Fibroblast of skin of back (primary cell): Measurements from ENCODE around the gene HDGFL3. TPM values are rescaled to one million over a fixed set of nuclear protein-coding genes. Genes with fewer than 3 reads are reported as not detected.
"Not testable (repeated sequence)": the region's sequence is repeated elsewhere in the genome, so short reads cannot be mapped to it uniquely, and the experiment has no call there.

Source experiments
- DNase-seq: peaks from one replicate; pipeline ENCODE4 v3.0.0-alpha.2; 2013
- polyA plus RNA-seq, 2 experiments: library from polyadenylated mRNA; unstranded; fragments of 120-200 nt; gene quantifications; one replicate each; pipeline ENCODE4 v1.2.1, GENCODE V29; 2013; ENCODE audit not compliant: insufficient read length in 2 of 2

The HDGFL3 gene
- 67.0 TPM for polyA plus RNA-seq (2013, experiment 1 of 2; ENCODE audit: insufficient read length)
- 57.7 TPM for polyA plus RNA-seq (2013, experiment 2 of 2; ENCODE audit: insufficient read length)

GRCh38 chr15:83207660-83208366, at the start of gene HDGFL3:
Gene HDGFL3 (minus strand): TSS chr15:83207823. CDS start chr15:83207414, 409 bp downstream.
- peak; percentile 75 for DNase-seq

- peak; percentile 18 for DNase-seq
Observed at GRCh38 chr15:83250781-83251180, 43.2 kb upstream of the HDGFL3 start.

- DNase-seq: no peak
Observed at GRCh38 chr15:83249030-83249343, 41.4 kb upstream of the HDGFL3 start.

- peak; percentile 71 for DNase-seq
Observed at GRCh38 chr15:83248151-83249029, 40.8 kb upstream of the HDGFL3 start.

GRCh38 chr15:83243634-83244033, 36.0 kb upstream of the HDGFL3 start:
- DNase-seq: no peak

- DNase-seq: no peak
Observed at GRCh38 chr15:83230242-83230641, 22.6 kb upstream of the HDGFL3 start.

GRCh38 chr15:83225449-83225848, 17.8 kb upstream of the HDGFL3 start:
- DNase-seq: no peak

- not testable (repeated sequence) for DNase-seq
Observed at GRCh38 chr15:83221781-83222180, 14.2 kb upstream of the HDGFL3 start.

GRCh38 chr15:83219026-83219425, 11.4 kb upstream of the HDGFL3 start:
- DNase-seq: no peak

GRCh38 chr15:83215306-83215705, 7.7 kb upstream of the HDGFL3 start:
- DNase-seq: no peak

- peak; percentile 27 for DNase-seq
Observed at GRCh38 chr15:83210619-83211018, 3.0 kb upstream of the HDGFL3 start.

- no peak for DNase-seq
Observed at GRCh38 chr15:83209333-83209732, 1.7 kb upstream of the HDGFL3 start.

GRCh38 chr15:83208367-83208661, 691 bp upstream of the HDGFL3 start:
- DNase-seq: no peak

GRCh38 chr15:83207009-83207659, 489 bp downstream of the HDGFL3 start:
- peak; percentile 46 for DNase-seq

- peak; percentile 10 for DNase-seq
Observed at GRCh38 chr15:83206526-83207008, 1.1 kb downstream of the HDGFL3 start.

- DNase-seq: peak; percentile 81
Observed at GRCh38 chr15:83205725-83206324, 1.8 kb downstream of the HDGFL3 start.

- no peak for DNase-seq
Observed at GRCh38 chr15:83204697-83205096, 2.9 kb downstream of the HDGFL3 start.

- no peak for DNase-seq
Observed at GRCh38 chr15:83203543-83203942, 4.1 kb downstream of the HDGFL3 start.

GRCh38 chr15:83200589-83200988, 7.0 kb downstream of the HDGFL3 start:
- DNase-seq: peak; percentile 52

- peak; percentile 89 for DNase-seq
Observed at GRCh38 chr15:83200162-83200561, 7.5 kb downstream of the HDGFL3 start.

GRCh38 chr15:83199288-83199687, 8.3 kb downstream of the HDGFL3 start:
- DNase-seq: no peak

- no peak for DNase-seq
Observed at GRCh38 chr15:83198476-83198875, 9.1 kb downstream of the HDGFL3 start.

GRCh38 chr15:83194528-83194927, 13.1 kb downstream of the HDGFL3 start:
- DNase-seq: no peak
